HG03342 (cell line): ENCODE results near the gene PBXIP1.
"Not testable (repeated sequence)": the region's sequence is repeated elsewhere in the genome, so short reads cannot be mapped to it uniquely, and the experiment has no call there.

ENCODE experiments used
- ATAC-seq: cut with Tn5 transposase; IDR thresholded peaks from one replicate; pipeline ENCODE4 v1.9.1; 2021; ENCODE audit warnings: mild to moderate bottlenecking, moderate library complexity; ENCODE audit not compliant: unreplicated experiment

PBXIP1 gene

GRCh38 chr1:154940213-154940560 is 15.7 kb downstream of the PBXIP1 start:
- no peak for ATAC-seq

GRCh38 chr1:154938604-154939399 is 17.1 kb downstream of the PBXIP1 start:
- ATAC-seq, result no peak

- no peak for ATAC-seq
Measured at GRCh38 chr1:154937988-154938386, 17.9 kb downstream of the PBXIP1 start.

GRCh38 chr1:154937085-154937987 is 18.6 kb downstream of the PBXIP1 start:
- peak; percentile 65 for ATAC-seq

GRCh38 chr1:154936555-154937084 is 19.3 kb downstream of the PBXIP1 start, which contains the start of gene PMVK:
PMVK (minus strand) TSS chr1:154936719; CDS start chr1:154936685, 34 bp downstream.
- ATAC-seq, result peak; percentile 68

- ATAC-seq, result no peak
Measured at GRCh38 chr1:154935749-154936554, 19.9 kb downstream of the PBXIP1 start.

GRCh38 chr1:154934358-154934948 is 21.4 kb downstream of the PBXIP1 start:
- ATAC-seq, result no peak

- ATAC-seq, result no peak
Measured at GRCh38 chr1:154931940-154932487, 23.9 kb downstream of the PBXIP1 start.

- no peak for ATAC-seq
Measured at GRCh38 chr1:154926201-154926600, 29.7 kb downstream of the PBXIP1 start.

- no peak for ATAC-seq
Measured at GRCh38 chr1:154925335-154926170, 30.3 kb downstream of the PBXIP1 start.

GRCh38 chr1:154923695-154924094 is 32.2 kb downstream of the PBXIP1 start:
- no peak for ATAC-seq

GRCh38 chr1:154913273-154913672 is 42.6 kb downstream of the PBXIP1 start:
- ATAC-seq, result no peak

GRCh38 chr1:154912755-154913154 is 43.1 kb downstream of the PBXIP1 start:
- ATAC-seq, result no peak

- no peak for ATAC-seq
Measured at GRCh38 chr1:154911691-154912550, 44.0 kb downstream of the PBXIP1 start.

GRCh38 chr1:154910851-154911250 is 45.0 kb downstream of the PBXIP1 start:
- no peak for ATAC-seq

- no peak for ATAC-seq
Measured at GRCh38 chr1:154908937-154909336, 47.0 kb downstream of the PBXIP1 start.

- ATAC-seq, result not testable (repeated sequence)
Measured at GRCh38 chr1:154908129-154908528, 47.8 kb downstream of the PBXIP1 start.

- no peak for ATAC-seq
Measured at GRCh38 chr1:154906621-154907081, 49.2 kb downstream of the PBXIP1 start.
